Measurements from ENCODE around the gene SUSD4.

The SUSD4 gene

DNA sequence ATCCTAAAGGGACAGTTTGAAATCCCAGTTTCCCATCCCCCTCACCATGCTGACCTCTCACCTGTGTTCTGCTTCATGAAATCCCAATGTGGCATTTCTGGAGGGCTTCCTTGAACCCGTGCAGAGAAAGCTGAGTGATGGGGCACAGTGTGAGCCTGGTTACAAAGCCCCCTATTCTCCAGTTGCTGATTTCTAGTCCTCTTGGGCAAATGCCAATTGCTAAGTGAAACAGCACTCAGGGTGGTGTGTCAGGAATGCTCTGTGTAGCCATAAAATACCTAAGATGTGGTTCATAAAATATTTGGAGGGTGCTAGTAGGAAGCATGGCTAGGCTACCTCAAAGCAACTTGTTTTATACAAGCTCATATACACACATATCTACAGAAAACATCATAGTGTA, 32.0 kb downstream of the SUSD4 start:
- TF ChIP-seq, protein P1, sequence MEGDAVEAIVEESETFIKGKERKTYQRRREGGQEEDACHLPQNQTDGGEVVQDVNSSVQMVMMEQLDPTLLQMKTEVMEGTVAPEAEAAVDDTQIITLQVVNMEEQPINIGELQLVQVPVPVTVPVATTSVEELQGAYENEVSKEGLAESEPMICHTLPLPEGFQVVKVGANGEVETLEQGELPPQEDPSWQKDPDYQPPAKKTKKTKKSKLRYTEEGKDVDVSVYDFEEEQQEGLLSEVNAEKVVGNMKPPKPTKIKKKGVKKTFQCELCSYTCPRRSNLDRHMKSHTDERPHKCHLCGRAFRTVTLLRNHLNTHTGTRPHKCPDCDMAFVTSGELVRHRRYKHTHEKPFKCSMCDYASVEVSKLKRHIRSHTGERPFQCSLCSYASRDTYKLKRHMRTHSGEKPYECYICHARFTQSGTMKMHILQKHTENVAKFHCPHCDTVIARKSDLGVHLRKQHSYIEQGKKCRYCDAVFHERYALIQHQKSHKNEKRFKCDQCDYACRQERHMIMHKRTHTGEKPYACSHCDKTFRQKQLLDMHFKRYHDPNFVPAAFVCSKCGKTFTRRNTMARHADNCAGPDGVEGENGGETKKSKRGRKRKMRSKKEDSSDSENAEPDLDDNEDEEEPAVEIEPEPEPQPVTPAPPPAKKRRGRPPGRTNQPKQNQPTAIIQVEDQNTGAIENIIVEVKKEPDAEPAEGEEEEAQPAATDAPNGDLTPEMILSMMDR (IDR thresholded peaks at IDR 0.05) = no peak
- Histone ChIP-seq H3K36me3 (no peaks in the 10 kb centered on the region), H3K4me1 (peaks cover 0 to 15% (median 0%) of the 10 kb centered on the region in 4 donors), H3K27ac (no peak overlapping the region), H3K9me3 (no peaks in the 10 kb centered on the region), H3K4me3 (no peak overlapping the region), H3K27me3 (no peaks in the 10 kb centered on the region)
- intact Hi-C loops (cut with DNase I; ENCODE audit: low total_unique reads) = no loop called here
- no peak for DNase-seq

DNA sequence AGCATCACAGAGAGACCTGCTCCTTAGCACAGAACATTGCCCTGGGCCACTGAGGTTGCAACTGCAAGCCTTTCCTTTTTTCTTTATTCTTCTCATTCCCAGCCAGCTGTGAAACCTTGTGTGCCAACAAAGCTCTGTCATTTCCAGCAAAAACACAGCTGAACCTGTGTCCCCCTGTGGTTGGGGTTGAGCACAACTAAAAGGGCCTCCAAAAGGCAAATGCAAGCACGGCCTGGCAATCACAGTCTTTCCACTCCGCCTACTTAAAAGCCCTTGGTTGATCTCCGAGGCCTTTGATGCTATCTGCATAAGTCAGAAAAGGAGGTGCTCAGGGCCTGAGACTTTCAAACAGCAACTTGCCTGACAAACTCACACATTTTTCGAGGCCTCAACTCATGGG, 32.7 kb downstream of the SUSD4 start:
- Histone ChIP-seq H3K9me3 (no peaks in the 10 kb centered on the region), H3K4me3 (no peak overlapping the region), H3K27ac (no peak overlapping the region), H3K4me1 (peaks cover 0 to 15% (median 0%) of the 10 kb centered on the region in 4 donors), H3K36me3 (no peaks in the 10 kb centered on the region), H3K27me3 (no peaks in the 10 kb centered on the region)
- DNase-seq = no peak
- intact Hi-C loops (cut with DNase I; ENCODE audit: low total_unique reads) = no loop called here
- TF ChIP-seq, protein P1 (IDR thresholded peaks at IDR 0.05) = no peak

DNA sequence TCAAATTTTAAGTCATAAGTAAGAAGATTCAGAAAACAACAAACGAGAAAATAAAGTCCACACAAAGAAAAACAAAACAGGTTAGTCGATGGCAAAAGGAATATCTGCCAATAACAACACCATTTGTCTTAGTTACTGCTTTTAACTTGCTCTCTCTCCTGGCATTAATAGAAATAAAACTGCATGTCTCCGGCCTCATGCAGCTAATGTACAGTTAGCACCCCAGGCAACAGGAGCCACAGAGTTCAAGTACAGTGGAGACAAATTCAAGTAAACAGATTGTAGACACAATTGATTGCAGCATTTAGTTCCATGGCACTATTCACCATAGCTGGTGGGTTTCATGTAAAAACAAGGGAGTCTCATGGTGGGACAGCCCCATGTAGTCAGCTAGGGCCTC, 33.5 kb downstream of the SUSD4 start:
- no peaks in the 10 kb centered on the region for H3K9me3 ChIP-seq
- TF ChIP-seq, protein P1 (IDR thresholded peaks at IDR 0.05) = no peak
- H3K27ac ChIP-seq = no peak overlapping the region
- no peaks in the 10 kb centered on the region for H3K27me3 ChIP-seq
- H3K4me1 ChIP-seq = peaks cover 0 to 15% (median 0%) of the 10 kb centered on the region in 4 donors
- H3K4me3 ChIP-seq = no peak overlapping the region
- no peak for DNase-seq
- H3K36me3 ChIP-seq = no peaks in the 10 kb centered on the region
- intact Hi-C loops (cut with DNase I; ENCODE audit: low total_unique reads) = no loop called here

DNA sequence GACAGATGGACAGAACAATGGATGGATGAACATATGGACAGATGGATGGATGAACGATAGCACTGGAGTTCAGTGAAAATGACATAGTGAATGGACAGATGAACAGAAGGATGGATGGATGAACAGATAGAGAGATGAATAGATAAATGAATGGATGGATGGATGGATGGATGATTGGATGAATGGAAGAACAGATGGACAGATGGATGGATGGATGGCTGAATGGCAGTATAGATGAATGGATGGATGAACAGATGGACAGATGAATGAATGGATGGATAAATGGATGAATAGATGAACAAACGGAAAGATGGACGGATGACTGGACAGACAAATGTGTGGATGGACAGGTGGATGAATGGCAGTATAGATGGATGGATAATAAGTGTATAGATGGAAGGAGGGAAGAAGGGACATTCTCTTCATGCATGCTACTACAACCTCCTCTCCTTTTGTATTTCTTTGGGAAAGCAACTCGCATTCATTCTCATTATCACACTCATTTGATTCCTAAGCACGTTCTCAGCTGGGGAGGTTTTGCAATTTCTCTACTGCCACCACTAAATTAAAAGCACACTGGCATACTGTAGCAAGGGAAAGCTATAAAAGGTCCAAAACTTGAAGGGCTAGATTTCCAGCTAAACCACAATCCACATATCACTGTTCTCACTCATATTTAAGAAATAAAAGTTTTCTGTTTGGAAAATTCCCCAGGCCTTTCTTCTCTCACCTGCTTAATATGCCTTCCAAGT, 34.1 kb downstream of the SUSD4 start:
- Histone ChIP-seq H3K27ac (no peak overlapping the region), H3K27me3 (no peaks in the 10 kb centered on the region), H3K4me3 (no peak overlapping the region), H3K4me1 (peaks cover 0 to 15% (median 0%) of the 10 kb centered on the region in 4 donors), H3K9me3 (no peaks in the 10 kb centered on the region), H3K36me3 (no peaks in the 10 kb centered on the region)
- TF ChIP-seq, protein P1 (IDR thresholded peaks at IDR 0.05) = no peak
- intact Hi-C loops (cut with DNase I; ENCODE audit: low total_unique reads) = no loop called here
- no peak for DNase-seq

DNA sequence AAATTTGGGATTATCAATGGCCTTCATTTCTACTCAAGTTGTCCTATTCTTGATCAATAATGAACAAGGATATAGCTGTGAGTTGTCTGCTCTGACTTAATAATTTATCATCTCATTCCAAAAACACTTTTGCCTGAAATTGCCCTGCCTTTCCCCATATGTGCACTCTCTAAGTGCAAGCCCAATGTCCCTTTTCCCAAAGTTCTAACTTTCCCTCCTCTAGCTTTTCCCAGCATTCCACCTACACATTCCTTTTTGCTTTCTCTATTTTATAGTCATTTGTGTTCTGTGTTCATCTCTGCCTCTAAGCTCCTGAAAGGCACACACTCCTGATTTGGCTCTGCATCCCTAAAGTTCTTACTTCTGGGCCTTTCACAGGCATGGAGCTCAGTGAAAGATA, 34.7 kb downstream of the SUSD4 start:
- no peaks in the 10 kb centered on the region for H3K36me3 ChIP-seq
- no peaks in the 10 kb centered on the region for H3K27me3 ChIP-seq
- DNase-seq = no peak
- no peaks in the 10 kb centered on the region for H3K9me3 ChIP-seq
- intact Hi-C loops (cut with DNase I; ENCODE audit: low total_unique reads) = no loop called here
- H3K4me3 ChIP-seq = no peak overlapping the region
- TF ChIP-seq, protein P1 (IDR thresholded peaks at IDR 0.05) = no peak
- peaks cover 0 to 15% (median 0%) of the 10 kb centered on the region in 4 donors for H3K4me1 ChIP-seq
- no peak overlapping the region for H3K27ac ChIP-seq
